ENCODE measurements around the gene PIN1. TPM values are rescaled to one million over a fixed set of nuclear protein-coding genes. Genes with fewer than 3 reads are reported as not detected.

The PIN1 gene
- total and polyA plus RNA-seq, 8 donors = 15.1 to 92.8 (median 24.1) TPM

- Histone ChIP-seq H3K27me3 (no peaks in the 10 kb centered on the region), H3K9me3 (no peaks in the 10 kb centered on the region), H3K27ac (no peak overlapping the region), H3K4me3 (no peak overlapping the region), H3K4me1 (no peaks in the 10 kb centered on the region), H3K36me3 (no peaks in the 10 kb centered on the region)
- WGBS, 2 donors = 93 to 94% methylated on average over 13 of the region's 13 CpGs
- FAIRE-seq = no peak
- intact Hi-C loops (cut with DNase I) = no loop called here
- TF ChIP-seq, protein P1, sequence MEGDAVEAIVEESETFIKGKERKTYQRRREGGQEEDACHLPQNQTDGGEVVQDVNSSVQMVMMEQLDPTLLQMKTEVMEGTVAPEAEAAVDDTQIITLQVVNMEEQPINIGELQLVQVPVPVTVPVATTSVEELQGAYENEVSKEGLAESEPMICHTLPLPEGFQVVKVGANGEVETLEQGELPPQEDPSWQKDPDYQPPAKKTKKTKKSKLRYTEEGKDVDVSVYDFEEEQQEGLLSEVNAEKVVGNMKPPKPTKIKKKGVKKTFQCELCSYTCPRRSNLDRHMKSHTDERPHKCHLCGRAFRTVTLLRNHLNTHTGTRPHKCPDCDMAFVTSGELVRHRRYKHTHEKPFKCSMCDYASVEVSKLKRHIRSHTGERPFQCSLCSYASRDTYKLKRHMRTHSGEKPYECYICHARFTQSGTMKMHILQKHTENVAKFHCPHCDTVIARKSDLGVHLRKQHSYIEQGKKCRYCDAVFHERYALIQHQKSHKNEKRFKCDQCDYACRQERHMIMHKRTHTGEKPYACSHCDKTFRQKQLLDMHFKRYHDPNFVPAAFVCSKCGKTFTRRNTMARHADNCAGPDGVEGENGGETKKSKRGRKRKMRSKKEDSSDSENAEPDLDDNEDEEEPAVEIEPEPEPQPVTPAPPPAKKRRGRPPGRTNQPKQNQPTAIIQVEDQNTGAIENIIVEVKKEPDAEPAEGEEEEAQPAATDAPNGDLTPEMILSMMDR (IDR thresholded peaks at IDR 0.05) = no peak
- no peak for ATAC-seq
- no peak for DNase-seq
These were observed 22.1 kb downstream of the PIN1 start for GRCh38 chr19:9857076-9857721.

DNA sequence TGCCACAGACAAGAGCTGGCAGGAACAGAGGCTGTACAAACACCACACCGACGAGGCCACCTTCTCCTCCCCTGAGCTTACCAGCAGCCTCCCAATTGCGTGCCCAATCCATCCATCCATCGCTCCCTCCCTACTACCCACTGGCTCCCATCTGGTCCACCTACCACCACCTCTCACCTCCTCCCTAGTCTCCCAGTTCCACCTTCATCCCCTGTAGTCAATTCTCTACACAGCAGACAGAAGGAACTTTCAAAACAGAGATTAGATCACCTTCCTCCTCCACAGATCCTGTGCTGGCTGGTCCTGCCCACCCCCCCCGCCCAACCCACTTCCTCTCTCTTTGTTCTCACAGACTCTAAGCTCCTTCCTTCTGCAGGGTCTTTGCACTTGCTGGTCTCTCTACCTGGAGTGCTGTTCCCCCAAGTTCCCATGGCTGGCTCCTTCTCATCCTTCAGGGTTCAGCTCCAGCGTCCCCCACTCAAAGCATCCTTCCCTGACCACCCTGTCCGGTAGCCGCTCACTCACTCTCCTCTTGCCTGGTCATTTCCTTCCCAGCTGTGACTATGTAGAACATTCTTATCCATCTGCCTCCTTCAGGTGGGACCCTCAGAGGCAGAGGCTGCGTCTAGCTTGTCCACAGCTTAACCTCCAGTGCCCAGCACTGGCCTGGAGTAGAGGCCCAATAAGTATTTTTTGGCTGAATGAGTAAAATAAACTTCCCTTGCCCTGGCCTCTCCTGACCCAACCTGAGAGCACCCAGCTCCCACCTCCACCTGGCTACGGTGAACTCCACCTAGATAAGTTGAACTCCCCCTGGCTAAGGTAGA lies 23.0 kb downstream of the PIN1 start:
- intact Hi-C loops (cut with DNase I) = no loop called here
- WGBS, 2 donors = 83 to 87% methylated on average over 10 of the region's 10 CpGs
- no peak for ATAC-seq
- Histone ChIP-seq H3K27ac (no peak overlapping the region), H3K4me3 (no peak overlapping the region), H3K36me3 (no peaks in the 10 kb centered on the region), H3K9me3 (no peaks in the 10 kb centered on the region), H3K27me3 (no peaks in the 10 kb centered on the region), H3K4me1 (no peaks in the 10 kb centered on the region)
- DNase-seq = no peak
- TF ChIP-seq, protein P1 (IDR thresholded peaks at IDR 0.05) = no peak
- no peak for FAIRE-seq

DNA sequence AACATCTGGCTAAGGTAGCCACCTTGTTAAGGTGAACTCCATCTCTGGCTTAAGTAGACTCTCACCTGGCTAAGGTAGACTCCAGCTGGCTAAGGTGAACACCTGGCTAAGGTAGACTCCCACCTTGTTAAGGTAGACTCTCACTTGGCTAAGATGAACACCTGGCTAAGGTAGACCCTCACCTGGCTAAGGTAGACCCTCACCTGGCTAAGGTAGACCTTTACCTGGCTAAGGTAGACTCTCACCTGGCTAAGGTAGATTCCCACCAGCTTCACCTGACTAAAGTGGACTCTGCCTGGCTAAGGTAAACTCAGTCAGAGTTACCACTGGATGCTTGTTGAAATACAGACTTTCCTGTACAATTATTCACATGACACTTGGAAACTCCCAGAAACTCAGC lies 23.6 kb downstream of the PIN1 start:
- DNase-seq = no peak
- no peaks in the 10 kb centered on the region for H3K9me3 ChIP-seq
- TF ChIP-seq, protein P1 (IDR thresholded peaks at IDR 0.05) = no peak
- FAIRE-seq = no peak
- intact Hi-C loops (cut with DNase I) = no loop called here
- no peaks in the 10 kb centered on the region for H3K4me1 ChIP-seq
- H3K27me3 ChIP-seq = no peaks in the 10 kb centered on the region
- no peaks in the 10 kb centered on the region for H3K36me3 ChIP-seq
- H3K27ac ChIP-seq = no peak overlapping the region
- no peak overlapping the region for H3K4me3 ChIP-seq
- no peak for ATAC-seq

- H3K9me3 ChIP-seq = no peaks in the 10 kb centered on the region
- no peak overlapping the region for H3K4me3 ChIP-seq
- TF ChIP-seq, protein P1 (IDR thresholded peaks at IDR 0.05) = no peak
- no peaks in the 10 kb centered on the region for H3K36me3 ChIP-seq
- intact Hi-C loops (cut with DNase I) = no loop called here
- ATAC-seq (no peak), FAIRE-seq (no peak), DNase-seq (no peak)
- no peaks in the 10 kb centered on the region for H3K4me1 ChIP-seq
- H3K27ac ChIP-seq = no peak overlapping the region
- H3K27me3 ChIP-seq = no peaks in the 10 kb centered on the region
- 82 to 86% methylated on average over 8 of the region's 8 CpGs for WGBS, 2 donors
These were observed 25.3 kb downstream of the PIN1 start for GRCh38 chr19:9860407-9860806.

DNA sequence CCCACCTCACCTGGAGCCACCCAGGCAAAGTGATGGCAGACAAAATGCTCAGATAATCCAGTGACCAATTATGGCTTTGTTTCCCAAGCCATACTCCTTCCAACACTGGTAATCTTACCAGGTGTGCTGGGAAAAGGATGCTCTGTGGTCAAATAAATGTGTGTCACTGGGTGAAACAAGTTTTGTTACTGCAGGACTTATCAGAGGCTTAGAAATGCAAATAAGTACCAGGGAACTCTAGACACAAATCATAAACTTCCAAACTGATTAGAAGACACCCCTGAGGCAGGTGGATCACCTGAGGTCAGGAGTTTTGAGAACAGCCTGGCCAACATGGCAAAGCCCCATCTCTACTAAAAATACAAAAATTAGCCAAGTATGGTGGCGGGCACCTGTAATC lies 26.4 kb downstream of the PIN1 start:
- DNase-seq (no peak), FAIRE-seq (no peak), ATAC-seq (no peak)
- WGBS, 2 donors = 93 to 100% methylated on average over 1 of the region's 1 CpG
- no peak overlapping the region for H3K4me3 ChIP-seq
- H3K9me3 ChIP-seq = no peaks in the 10 kb centered on the region
- intact Hi-C loops (cut with DNase I) = no loop called here
- H3K27ac ChIP-seq = no peak overlapping the region
- TF ChIP-seq, protein P1 (IDR thresholded peaks at IDR 0.05) = no peak
- H3K4me1 ChIP-seq = no peaks in the 10 kb centered on the region
- H3K36me3 ChIP-seq = no peaks in the 10 kb centered on the region
- H3K27me3 ChIP-seq = no peaks in the 10 kb centered on the region
